GM12865 (cell line): Measurements from ENCODE around the gene SH3PXD2A.

Experiments used
- DNase-seq: peaks from one replicate; pipeline ENCODE4 v3.0.0; 2010; ENCODE audit warnings: low read depth
- H3K4me3 ChIP-seq: 2 replicates; pipeline ENCODE4 v1.5.1; 2011; ENCODE audit warnings: mild to moderate bottlenecking, low read depth, low read length, control low read depth
- CTCF ChIP-seq: IDR thresholded peaks from 2 replicates; pipeline ENCODE4 v1.5.1; 2011; ENCODE audit warnings: low read length, control low read depth, low read depth, inconsistent platforms; ENCODE audit not compliant: insufficient read depth; ENCODE audit errors: missing control alignments

Gene SH3PXD2A

GRCh38 chr10:103572347-103573204 lies 282.8 kb downstream of the SH3PXD2A start:
- TF ChIP-seq CTCF, result no peak
- no peak for DNase-seq
- H3K4me3 ChIP-seq, result no peak overlapping the region

- TF ChIP-seq CTCF, result no peak
- no peak overlapping the region for H3K4me3 ChIP-seq
- DNase-seq, result no peak
Observed at GRCh38 chr10:103571656-103571975, 283.8 kb downstream of the SH3PXD2A start.

GRCh38 chr10:103570844-103571655 lies 284.3 kb downstream of the SH3PXD2A start:
- DNase-seq, result no peak
- no peak for TF ChIP-seq CTCF
- no peak overlapping the region for H3K4me3 ChIP-seq

GRCh38 chr10:103569896-103570295 lies 285.5 kb downstream of the SH3PXD2A start:
- TF ChIP-seq CTCF, result no peak
- DNase-seq, result no peak

GRCh38 chr10:103568505-103568904 lies 286.9 kb downstream of the SH3PXD2A start:
- H3K4me3 ChIP-seq, result no peak overlapping the region
- no peak for TF ChIP-seq CTCF
- no peak for DNase-seq

More at GRCh38 chr10:103569896-103570295, 285.5 kb downstream of the SH3PXD2A start:
- H3K4me3 ChIP-seq, result no peak overlapping the region

- no peak for DNase-seq
- no peak for TF ChIP-seq CTCF
- no peak overlapping the region for H3K4me3 ChIP-seq
Observed at GRCh38 chr10:103566536-103566935, 288.8 kb downstream of the SH3PXD2A start.
